Activated effector memory CD4-positive, alpha-beta T cell treated with Interleukin-2 at 50 U/mL for 16 hours (primary cell): ENCODE data around the gene ENPP7.
"Not testable (repeated sequence)": the region's sequence is repeated elsewhere in the genome, so short reads cannot be mapped to it uniquely, and the experiment has no call there.

Source experiments
- DNase-seq: peaks from one replicate; pipeline ENCODE4 v3.0.0-alpha.2; 2020

ENPP7 gene

DNA sequence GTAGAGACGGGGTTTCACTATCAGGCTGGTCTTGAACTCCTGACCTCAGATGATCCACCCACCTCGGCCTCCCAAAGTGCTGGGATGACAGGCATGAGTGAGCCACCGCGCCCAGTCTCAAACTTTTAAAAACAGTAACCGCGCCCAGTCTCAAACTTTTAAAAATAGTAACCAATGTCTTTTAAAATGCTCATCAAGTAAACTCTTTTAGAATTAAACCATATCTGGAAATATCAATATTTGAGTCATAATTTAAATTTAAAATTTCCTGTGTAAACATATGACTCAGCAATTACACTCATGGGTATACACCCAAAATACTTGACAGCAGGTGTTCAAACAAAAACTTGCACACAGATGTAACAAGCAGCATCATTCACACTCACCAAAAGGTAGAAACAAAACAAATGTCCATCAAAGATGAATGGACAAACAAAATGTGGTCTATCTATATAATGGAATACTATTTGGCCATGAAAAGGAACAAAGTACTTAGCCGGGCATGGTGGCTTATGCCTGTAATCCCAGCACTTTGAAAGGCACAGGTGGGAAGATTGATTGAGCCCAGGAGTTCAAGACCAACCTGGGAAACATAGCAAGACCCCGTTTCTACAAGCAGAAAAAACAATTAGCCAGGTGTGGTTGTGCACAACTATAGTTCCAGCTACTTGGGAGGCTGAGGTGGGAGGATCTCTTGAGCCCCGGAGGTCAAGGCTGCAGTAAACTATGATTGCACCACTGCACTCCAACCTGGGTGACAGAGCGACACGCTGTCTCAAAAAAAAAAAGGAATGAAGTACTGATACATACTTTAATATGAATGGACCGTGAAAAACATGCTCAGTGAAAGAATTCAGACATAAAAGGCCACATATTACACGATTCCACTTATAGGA is 20.2 kb downstream of the ENPP7 start:
- no peak for DNase-seq

DNA sequence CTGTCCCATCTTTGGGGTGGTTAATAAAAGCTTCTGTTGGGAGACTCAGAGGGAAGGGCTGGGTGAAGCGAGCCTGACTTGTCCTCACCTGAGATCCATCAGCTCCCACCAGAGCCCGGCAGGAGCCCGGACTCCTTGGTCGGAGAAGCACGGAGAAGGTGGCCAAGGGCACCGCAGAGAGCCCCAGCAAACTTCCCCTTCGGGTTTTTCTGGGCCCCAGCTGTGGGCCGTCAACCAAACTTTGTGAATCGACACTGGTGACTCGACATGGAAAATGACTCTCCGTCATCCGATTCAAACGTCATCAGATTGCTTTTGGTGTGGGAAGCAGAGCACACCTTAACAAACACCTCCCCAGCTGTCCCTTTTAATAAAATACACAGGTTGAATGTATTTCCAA is 21.4 kb downstream of the ENPP7 start:
- no peak for DNase-seq

DNA sequence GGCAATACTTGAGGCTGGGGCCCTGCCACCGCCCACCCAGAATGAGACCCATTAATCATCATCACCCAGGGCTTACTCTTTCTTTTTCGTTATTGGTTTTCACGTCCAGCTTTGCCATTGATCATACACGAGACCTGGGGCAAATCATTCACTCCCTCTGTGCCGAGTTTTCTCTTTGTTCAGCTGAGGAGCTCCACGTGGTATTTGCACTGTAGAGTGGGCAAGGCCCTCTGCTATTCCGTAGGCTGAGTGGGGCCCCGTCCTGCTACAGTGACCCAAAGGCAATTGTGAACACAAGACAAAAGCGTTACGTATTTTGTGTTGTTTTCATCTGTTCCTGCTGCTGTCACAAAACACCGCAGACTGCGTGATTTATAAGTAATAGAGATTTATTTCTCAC is 23.6 kb downstream of the ENPP7 start:
- DNase-seq: no peak

DNA sequence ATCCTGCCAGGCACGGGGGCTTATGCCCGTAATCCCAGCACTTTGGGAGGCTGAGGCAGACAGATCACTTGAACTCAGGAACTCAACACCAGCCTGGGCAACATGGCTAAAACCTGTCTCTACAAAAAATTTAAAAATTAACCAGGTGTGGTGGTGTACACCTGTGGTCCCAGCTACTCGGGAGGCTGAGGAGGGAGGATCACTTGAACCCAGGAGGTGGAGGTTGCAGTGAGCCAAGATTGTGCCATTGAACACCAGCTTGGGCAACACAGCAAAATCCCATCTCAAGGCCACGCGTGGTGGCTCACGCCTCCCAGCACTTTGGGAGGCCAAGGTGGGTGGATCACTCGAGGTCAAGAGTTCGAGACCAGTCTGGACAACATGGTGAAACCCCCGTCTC is 24.2 kb downstream of the ENPP7 start:
- not testable (repeated sequence) for DNase-seq

DNA sequence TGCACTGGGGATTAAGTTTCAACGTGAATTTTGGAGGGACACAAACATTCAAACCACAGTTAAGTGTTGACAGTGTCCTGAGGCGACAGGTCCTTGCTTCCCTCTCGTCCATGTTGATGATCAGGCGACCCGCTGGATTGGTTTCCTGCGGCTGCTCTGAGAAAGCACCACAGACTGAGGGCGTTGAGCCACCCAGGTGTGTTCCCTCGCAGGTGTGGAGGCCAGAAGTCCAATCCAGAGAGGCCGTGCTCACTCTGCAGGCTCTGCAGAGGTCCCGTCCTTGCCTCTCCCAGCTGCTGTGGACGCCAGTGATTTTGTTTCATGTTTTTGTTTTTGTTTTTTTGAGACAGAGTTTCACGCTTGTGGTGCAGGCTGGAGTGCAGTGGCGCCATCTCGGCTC is 24.8 kb downstream of the ENPP7 start:
- DNase-seq: no peak

DNA sequence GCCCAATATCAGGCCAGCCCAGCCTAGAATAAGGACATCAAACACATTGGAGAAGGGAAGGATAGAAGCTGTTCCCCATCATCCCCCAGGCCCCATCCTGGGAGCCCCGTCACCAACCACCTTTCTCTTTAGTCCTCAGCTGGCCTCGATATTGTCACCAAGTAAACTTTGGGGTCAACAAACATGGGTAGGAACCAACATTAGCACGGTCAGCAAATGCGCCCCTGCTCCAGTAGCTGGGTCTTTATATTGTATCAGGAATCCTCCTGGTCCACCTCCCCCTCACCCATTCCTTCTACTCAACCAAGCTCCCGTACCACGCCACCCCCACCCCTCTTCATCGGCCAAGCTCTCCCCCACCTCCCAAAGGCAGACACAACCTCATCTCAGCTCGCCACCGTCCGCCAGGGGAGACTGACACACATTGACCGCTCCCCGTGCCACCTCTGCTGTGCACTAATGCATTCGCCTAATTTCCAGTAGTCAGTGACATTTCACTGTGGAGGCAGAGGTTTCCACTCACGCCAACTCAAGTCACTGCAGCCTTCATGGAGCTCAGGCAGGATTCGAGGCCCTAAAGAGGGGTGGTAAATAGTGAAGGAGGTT is 26.5 kb downstream of the ENPP7 start:
- DNase-seq: no peak

DNA sequence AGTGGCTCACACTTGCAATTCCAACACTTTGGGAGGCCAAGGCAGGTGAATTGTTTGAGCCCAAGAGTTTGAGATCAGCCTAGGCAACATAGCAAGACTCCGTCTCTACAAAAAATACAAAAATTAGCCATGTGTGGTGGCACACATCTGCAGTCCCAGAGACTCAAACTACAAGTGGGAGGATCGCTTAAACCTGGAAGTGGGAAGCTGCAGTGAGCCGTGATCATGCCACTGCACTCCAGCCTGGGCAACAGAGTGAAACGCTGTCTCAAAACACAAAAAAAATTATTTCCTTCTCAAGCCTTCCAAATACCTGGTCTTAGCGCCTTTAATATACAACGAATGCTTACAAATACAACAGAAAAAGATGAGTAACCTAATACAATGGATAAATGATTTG is 27.5 kb downstream of the ENPP7 start:
- DNase-seq: no peak

DNA sequence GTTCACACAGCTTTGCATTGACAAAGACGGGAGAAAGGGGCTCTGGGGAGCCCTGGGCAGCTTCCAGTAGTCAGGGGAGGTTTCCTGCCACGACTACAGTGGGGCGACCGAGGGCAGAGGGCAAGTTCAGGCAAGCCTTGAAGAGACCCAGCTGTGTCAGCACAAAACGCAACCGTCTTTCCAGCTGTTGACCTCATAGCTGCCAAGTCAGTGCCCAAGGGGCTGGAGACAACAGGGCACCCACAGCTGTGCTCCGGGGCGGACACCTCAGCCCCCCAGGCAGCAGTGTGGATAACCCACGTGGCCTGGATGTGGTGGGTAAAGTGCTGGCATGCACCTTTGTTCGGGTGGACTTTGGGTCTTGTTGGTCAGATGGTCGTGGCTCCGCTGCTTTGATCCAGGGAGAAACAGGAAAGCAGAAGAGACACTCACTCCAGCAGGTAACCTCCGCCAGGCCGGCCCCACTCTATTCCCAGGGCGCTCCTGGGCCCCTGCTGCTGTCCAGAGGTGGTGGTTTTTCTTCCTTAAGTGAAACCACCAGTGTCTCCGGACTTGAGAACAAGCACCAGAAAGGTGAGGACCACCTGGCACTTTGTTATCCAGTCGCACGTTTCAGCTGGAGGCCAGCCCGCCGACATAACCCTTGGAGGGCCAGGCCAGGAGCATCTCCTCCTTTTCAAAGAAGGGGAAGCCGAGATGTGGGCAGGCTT is 29.6 kb downstream of the ENPP7 start:
- DNase-seq: no peak

DNA sequence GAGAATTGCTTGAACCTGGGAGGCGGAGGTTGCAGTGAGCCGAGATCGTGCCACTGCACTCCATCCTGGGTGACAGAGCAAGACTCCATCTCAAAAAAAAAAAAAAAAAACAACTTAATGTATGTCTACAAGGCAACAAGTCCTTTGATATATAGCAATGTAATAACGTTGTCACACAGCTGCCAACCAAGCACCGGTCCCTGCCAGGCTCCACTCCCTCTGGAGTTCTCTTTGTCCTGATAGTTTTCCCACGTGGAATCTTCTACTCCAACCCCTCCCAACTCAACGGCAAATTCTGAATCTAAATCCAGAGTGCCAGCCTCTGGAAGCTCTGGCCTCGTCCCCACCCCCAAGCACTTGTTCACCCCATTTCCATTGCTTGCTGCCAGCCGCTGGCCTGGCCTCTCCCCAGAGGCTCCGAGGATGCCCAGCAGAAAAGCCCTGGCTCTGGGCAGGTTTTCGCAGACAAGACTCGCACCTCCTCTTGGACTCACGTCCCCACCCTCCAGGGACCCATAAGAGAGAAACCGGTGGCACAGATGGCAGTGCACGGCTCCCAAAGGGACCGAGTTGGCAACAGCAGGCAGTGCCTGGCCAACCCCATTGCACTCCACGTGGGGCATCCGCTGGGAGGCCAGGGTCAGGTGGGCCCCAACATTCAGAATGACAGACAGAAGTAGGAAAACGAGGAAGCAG is 31.3 kb downstream of the ENPP7 start:
- no peak for DNase-seq

DNA sequence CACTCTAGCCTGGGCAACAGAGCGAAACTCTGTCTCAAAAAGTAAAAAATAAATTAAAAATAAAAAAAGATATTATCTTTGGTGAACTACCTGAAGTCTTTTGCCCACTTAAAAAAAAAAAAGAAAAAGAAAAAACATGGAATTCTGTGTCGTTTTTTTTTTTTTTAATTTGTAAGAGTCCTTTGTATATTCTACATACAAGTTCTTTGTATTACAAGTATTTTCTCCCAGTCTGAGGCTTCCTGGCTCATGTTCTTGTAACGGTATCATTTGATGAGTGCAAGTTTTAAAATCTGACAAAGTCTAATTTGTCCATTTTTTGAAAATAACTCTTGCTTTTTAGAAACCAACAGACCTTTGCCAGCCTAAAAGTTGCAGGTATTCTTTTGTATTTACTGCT is 35.0 kb downstream of the ENPP7 start:
- no peak for DNase-seq

DNA sequence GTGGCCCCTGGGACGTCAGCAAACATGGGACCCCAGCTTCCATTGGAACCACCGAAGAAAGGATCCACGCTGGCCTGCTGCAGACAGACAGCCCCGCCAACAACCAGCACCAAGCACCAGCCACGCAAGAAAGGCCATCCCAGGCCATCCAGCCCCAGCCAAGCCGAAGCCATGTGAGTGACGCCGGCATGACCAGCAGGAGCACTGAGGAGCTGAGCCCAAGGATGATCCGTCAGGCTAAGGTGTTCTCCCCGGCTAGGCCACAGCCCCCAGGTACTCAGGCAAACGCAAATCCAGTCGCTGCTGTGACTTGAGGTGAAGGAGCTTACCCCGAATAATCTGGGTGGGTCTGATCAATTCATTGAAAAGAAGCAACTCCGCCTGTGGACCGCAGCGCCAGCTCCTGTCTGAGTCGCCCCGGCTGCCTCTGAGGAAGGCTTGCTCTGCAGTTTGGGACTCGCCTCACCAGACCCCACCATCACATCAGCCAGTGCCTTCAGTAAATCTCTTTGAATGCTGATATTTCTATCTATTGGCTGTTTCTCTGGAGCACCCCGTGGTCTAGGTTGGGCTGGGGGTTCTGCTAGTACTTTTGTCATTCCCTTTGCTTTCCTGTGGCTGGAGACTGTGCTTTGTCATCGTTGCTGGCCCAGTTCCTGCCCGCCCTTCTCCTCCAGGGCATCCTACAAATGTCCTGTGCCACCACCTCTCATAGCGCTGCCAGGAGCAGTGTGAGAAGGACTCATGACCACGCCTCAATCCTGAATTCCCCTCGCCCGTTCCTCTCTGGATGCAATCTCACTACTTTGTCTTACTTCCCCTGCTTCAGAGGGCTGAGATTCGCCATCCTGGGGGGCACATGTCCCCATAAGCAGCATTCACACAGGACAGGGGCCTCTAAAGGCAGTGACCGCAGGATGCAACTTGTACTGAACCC is 39.1 kb downstream of the ENPP7 start:
- DNase-seq: no peak

DNA sequence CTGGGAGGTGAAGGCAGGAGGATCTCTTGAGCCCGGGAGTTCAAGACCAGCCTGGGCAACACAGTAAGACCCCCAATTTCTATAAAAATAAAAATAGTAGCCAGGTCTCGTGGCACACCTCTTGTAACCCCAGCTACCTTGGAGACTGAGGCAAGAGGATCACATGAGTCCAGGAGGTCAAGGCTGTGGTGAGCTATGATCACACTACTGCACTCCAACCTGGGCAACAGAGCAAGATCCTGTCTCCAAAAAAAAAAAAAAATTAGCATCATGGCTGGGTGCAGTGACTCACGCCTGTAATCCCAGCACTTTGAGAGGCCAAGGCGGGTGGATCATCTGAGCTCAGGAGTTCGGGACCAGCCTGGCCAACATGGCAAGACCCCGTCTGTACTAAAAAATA is 40.5 kb downstream of the ENPP7 start:
- DNase-seq: no peak

DNA sequence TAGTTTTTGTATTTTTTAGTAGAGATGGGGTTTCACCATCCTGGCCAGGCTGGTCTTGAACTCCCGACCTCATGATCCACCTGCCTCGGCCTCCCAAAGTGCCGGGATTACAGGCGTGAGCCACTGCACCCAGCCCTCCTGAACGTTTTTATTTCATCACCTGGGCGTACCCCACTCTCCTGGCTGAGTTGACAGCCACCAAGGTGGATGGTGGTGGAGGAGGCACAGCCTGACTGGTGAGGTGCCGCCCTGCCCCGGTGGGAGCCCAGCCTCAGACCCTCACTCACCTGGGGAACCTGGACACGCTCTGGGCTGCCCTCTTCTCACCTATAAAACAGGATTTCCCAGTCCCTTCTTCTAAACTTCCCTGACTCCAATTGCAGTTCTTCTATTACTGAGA is 42.0 kb downstream of the ENPP7 start:
- DNase-seq: not testable (repeated sequence)

DNA sequence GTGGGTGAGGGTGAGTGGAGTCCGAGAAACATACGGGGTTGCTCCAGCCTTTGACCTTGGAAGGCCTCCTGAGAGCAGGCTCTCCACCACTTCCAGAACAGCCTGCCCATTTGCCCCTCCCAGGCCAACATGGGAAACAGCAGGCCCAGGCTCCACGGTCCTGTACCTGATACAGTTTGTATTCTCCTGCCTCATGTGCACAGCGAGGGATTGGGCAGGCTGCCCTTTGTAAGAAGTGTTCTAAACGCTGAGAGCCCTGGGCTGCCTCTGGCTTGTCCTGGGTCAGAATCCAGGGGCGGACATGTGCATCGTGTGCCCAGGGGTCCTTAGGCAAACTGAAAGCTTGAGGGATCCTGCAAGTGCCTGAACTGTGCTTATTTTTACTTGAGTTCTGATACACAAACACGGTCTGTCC is 43.8 kb downstream of the ENPP7 start:
- DNase-seq: no peak

DNA sequence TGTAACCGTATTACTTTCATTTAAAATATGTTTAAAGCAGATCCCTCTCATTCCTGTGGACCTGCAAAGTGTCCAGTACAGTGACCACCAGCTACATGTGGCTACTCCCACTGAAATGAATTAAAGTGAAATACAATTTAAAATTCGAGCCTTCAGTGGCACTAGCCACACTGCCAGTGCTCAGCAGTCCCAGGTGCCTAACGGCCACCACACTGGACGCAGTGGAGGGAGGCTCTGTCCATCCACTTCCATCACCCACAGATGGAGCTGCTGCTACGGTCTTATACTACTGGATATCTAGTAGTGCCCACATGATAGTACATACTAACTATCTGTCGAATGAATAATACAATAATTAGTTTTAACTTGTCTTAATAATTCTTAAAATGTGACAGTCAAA is 44.9 kb downstream of the ENPP7 start:
- DNase-seq: no peak

DNA sequence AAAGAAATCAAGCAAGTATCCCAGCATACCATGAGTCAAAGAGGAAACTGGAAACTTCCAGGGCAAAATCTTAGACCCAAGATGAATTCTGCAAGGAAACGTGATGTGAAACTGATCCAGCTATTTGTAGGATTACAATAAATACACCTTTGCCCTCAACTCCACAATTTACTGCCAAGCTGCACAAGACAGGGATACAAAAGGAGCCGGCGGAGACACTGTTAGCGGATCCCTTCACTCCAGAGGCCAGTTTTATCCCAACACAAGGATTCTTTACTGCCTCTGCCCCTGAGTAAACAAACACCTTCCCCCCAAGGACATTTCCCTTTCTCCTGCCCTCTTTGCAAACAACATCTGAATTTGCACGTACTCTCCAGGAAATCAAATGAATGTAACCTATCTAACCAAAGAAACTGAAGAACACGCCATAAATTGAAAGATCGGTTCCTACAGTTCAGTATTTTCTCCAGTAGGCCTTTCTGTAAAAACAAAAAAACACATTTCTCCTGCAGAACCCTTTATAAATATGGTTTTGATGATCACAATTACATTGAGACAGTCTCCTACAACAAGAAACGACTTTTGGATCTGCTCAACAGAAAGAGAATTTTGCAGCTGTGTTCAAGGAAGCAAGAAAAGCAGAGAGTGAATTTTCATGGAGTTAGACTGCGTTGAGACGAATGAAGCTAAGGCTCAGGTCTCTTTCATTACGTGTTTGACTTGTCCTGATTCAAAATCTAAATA is 45.8 kb downstream of the ENPP7 start:
- no peak for DNase-seq

DNA sequence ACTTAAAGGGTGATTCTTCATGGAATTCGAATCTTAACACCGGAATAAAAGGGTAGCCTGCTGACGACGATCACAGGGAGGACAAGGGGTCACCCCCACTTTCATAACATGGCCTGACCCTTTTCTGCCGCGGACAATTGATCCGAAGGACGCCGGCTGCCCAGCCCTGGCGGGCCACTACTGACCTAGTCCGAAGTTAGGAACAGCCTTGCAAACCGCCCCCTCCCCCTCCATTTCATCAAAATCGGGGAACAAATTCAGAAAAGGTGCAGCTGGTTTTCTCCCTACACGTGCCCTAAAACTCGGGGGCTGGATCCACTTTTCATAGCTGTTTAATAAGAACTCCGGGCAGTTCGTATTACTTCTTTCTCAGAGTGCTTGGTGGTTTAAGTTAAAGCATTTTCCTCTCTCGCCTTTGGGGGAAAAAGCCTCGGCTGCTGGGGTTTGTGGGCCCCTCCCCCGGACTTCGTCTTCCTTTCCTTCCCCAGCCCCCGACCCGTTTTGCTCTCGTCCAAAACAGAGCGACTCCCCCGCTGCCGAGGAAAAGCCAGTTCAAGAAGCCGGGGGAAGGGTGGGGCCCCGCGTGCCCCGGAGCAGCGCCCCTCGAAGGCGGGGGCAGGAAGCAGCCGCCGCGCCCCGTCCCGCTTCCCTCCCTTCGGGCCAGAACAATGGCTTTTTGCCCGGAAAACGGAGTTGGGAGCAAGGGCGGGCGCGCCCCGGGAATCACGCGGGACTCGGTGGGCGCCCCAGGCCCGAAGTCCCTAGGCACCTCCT is 46.6 kb downstream of the ENPP7 start:
- DNase-seq: no peak

DNA sequence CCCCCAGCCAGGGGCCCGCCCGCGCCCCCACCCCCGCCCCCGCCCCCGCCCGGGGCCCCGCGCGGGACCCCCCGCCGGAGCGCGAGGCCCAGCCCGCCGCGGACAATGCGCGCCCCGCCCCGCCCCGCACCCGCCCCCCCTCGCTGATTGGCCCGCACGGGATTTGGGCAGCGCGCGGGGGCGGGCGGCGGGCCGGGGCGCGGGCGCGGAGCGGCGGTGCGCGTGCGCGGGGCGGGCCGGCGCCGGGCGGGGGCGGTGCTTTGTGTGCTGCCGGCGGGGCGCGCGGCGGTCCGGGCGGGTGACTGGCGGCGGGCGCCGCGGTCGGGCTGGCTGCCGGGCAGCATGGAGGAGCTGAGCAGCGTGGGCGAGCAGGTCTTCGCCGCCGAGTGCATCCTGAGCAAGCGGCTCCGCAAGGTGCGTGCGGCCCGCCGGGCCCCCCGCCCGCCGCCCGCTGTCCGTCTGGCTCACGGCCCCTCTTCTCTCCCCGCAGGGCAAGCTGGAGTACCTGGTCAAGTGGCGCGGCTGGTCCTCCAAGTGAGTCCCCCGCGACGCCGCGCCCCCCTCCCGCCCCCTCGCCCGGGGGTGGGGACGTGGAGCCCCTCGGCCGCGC is 47.3 kb downstream of the ENPP7 start, which contains the start of gene CBX2:
Gene CBX2 (plus strand): TSS at position 255 of the 610 bp plus-strand sequence. CDS start 88 bp downstream, at position 343.
- peak; percentile 77 for DNase-seq

DNA sequence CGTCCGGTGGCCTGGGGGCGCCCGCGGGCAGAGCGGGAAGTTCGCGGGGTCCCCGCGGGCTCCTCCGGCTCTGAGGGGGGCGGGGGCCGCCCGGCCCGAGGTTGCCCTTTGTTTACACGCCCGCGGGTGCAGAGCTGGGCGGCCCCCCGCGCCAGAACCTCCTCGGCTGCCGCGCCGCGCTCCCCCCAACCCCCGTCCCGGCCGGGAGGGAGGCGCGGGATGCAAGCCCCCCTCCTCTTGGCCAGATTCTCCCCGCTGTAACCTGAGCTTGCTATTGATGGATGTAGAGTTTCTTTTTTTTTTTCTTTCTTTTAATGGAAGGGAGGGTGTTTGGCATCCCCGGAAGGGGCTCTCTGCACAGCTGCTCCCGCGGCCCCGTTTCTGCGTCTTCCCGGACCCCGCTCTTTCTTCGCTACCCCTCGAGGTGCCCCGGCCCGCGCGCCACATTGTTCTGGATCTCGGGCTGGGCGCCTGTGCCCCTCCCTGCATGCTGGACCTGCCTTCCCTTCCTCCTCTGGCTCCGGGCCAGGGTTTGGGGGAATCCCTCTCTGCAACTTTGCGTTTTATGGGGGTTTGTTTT is 47.9 kb downstream of the ENPP7 start:
- DNase-seq: no peak
